Measurements from ENCODE around the gene EIF5AL1. TPM values are rescaled to one million over a fixed set of nuclear protein-coding genes. Genes with fewer than 3 reads are reported as not detected.

The EIF5AL1 gene

DNA sequence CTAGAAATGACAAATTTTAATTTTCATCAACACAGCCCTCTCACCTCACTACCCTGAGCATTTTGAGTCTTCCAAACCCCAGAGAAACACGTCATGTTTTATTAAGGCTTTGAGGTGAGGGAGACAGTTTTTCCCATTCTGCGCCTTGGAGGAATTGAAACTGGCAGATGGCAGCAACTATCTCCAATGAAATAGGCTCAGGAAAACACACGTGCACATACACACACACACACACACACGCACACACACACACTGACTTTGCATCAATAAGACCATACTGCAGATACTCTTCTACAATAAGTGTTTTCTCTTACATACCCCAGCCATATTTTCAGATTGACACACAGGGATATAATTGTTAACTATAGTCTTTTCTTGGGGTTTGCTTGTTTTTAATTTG is 51.1 kb downstream of the EIF5AL1 start:
- H3K27me3 ChIP-seq (ENCODE audit: control insufficient read depth in 3 of 3, insufficient read depth in 3 of 3, low read depth in 1 of 3, low read length in 3 of 3), result peaks cover 0 to 2% (median 0%) of the 10 kb centered on the region in 3 experiments
- no peak overlapping the region for H2AK5ac ChIP-seq (ENCODE audit: low read depth, low read length)

More for the DNA sequence above, 51.1 kb downstream of the EIF5AL1 start:
- Histone ChIP-seq H3K14ac (ENCODE audit: low read length) (no peak overlapping the region), H3K36me3 (replicated peaks in 1 of 2; ENCODE audit: control insufficient read depth in 2 of 2, insufficient read depth in 2 of 2, low read length in 2 of 2) (no peaks in the 10 kb centered on the region), H2BK15ac (ENCODE audit: low read length) (no peak overlapping the region), H3K9me3 (replicated peaks in 1 of 2; ENCODE audit: control insufficient read depth in 2 of 2, insufficient read depth in 1 of 2, low read depth in 1 of 2, low read length in 2 of 2) (no peaks in the 10 kb centered on the region), H4K8ac (ENCODE audit: low read depth, low read length) (no peak overlapping the region), H3K79me1 (ENCODE audit: low read depth, low read length) (no peaks in the 10 kb centered on the region), H3K4me3 (ENCODE audit: low read length in 2 of 2) (no peak overlapping the region), H4K91ac (ENCODE audit: low read depth, low read length, poor library complexity) (no peak overlapping the region), H3K23ac (ENCODE audit: low read depth, low read length, poor library complexity) (no peak overlapping the region), H2BK12ac (ENCODE audit: low read length) (no peak overlapping the region), H3K18ac (ENCODE audit: low read length) (no peak overlapping the region), H3K4me2 (ENCODE audit: insufficient read depth, low read length, poor library complexity, severe bottlenecking) (no peak overlapping the region), H3K27ac (replicated peaks; ENCODE audit: low read length) (no peak overlapping the region), H3K9ac (ENCODE audit: low read depth, low read length, poor library complexity) (no peak overlapping the region), H3K4ac (ENCODE audit: low read length) (no peak overlapping the region), H2BK5ac (ENCODE audit: low read length) (no peak overlapping the region), H3K4me1 (ENCODE audit: control insufficient read depth in 2 of 2, insufficient read depth in 1 of 2, low read depth in 1 of 2, low read length in 2 of 2) (peaks cover 2% of the 10 kb centered on the region in 2 donors), H2AFZ (ENCODE audit: low read length) (no peak overlapping the region), H2BK120ac (ENCODE audit: low read depth, low read length) (no peak overlapping the region)
- WGBS, 2 donors (ENCODE audit: extremely low coverage in 2 of 2, insufficient read length in 2 of 2, insufficient replicate concordance in 1 of 2), result no CpG with 5 or more reads among the region's 4 CpGs
- DNase-seq (ENCODE audit: low spot score), result no peak

Small RNA genes within 50 kb of the gene (small RNA-seq; reads per million reads assigned to genes)
- not detected for gene BX248123.2 (ENCODE audit: insufficient read depth)
- not detected for gene RPS12P18 (ENCODE audit: insufficient read depth)
